DND-41 (cell line): ENCODE data around the gene COL15A1.

Experiments
- ATAC-seq: fragments of 200-7000 bp; cut with Tn5 transposase; 3 replicates; pipeline ENCODE4 v1.9.1; 2021; ENCODE audit warnings: low read depth; ENCODE audit not compliant: insufficient read depth
- DNase-seq: peaks from one replicate; pipeline ENCODE4 v3.0.0-alpha.2; 2020
- H2AFZ ChIP-seq: 2 replicates; pipeline ENCODE4 v1.6.0; 2012; ENCODE audit warnings: low read depth, low read length
- H3K27ac ChIP-seq: 2 replicates; pipeline ENCODE4 v1.5.1; 2012; ENCODE audit warnings: low read length, inconsistent platforms
- H3K27me3 ChIP-seq: fragments of 200-600 bp; sonication (generic); 2 replicates; pipeline ENCODE4 v1.6.0; 2012; ENCODE audit warnings: low read length, mild to moderate bottlenecking, inconsistent platforms; ENCODE audit not compliant: insufficient read depth, poor library complexity
- H3K36me3 ChIP-seq: 2 replicates; pipeline ENCODE4 v1.5.1; 2012; ENCODE audit warnings: low read length, inconsistent platforms; ENCODE audit not compliant: insufficient read depth
- H3K4me1 ChIP-seq: 2 replicates; pipeline ENCODE4 v1.5.1; 2012; ENCODE audit warnings: mild to moderate bottlenecking, low read length; ENCODE audit not compliant: insufficient read depth
- H3K4me2 ChIP-seq: 2 replicates; pipeline ENCODE4 v1.6.0; 2012; ENCODE audit warnings: mild to moderate bottlenecking, moderate library complexity, low read length, inconsistent platforms; ENCODE audit not compliant: insufficient read depth
- H3K4me3 ChIP-seq, 2 experiments: fragments of 200-600 bp in 1 of 2; shearing (Covaris generic) in 1 of 2; 2 replicates each; pipeline ENCODE4 v1.5.1; 2012 to 2016; ENCODE audit warnings: inconsistent platforms in 2 of 2, low read length in 2 of 2, mild to moderate bottlenecking in 2 of 2, low read depth in 1 of 2, moderate library complexity in 1 of 2
- H3K79me2 ChIP-seq: 2 replicates; pipeline ENCODE4 v1.6.0; 2012; ENCODE audit warnings: low read length, inconsistent platforms; ENCODE audit not compliant: insufficient read depth
- H3K9ac ChIP-seq: 2 replicates; pipeline ENCODE4 v1.6.0; 2012; ENCODE audit warnings: low read depth, mild to moderate bottlenecking, inconsistent platforms, low read length, moderate library complexity
- H3K9me3 ChIP-seq: 2 replicates; pipeline ENCODE4 v1.5.1; 2012; ENCODE audit warnings: low read length, moderate library complexity, mild to moderate bottlenecking, inconsistent platforms; ENCODE audit not compliant: insufficient read depth, severe bottlenecking
- H4K20me1 ChIP-seq: 2 replicates; pipeline ENCODE4 v1.6.0; 2012; ENCODE audit warnings: low read length; ENCODE audit not compliant: insufficient read depth
- CTCF ChIP-seq: IDR thresholded peaks from 2 replicates; pipeline ENCODE4 v1.5.1; 2012; ENCODE audit warnings: borderline replicate concordance, low read length, moderate library complexity, mild to moderate bottlenecking; ENCODE audit not compliant: poor library complexity, severe bottlenecking; ENCODE audit errors: extremely low read depth
- EZH2 ChIP-seq: IDR thresholded peaks from 3 replicates; pipeline ENCODE4 v1.6.1; 2012; ENCODE audit warnings: borderline replicate concordance, low read depth, mild to moderate bottlenecking, moderate library complexity, low read length, inconsistent platforms; ENCODE audit not compliant: severe bottlenecking

Gene COL15A1

DNA sequence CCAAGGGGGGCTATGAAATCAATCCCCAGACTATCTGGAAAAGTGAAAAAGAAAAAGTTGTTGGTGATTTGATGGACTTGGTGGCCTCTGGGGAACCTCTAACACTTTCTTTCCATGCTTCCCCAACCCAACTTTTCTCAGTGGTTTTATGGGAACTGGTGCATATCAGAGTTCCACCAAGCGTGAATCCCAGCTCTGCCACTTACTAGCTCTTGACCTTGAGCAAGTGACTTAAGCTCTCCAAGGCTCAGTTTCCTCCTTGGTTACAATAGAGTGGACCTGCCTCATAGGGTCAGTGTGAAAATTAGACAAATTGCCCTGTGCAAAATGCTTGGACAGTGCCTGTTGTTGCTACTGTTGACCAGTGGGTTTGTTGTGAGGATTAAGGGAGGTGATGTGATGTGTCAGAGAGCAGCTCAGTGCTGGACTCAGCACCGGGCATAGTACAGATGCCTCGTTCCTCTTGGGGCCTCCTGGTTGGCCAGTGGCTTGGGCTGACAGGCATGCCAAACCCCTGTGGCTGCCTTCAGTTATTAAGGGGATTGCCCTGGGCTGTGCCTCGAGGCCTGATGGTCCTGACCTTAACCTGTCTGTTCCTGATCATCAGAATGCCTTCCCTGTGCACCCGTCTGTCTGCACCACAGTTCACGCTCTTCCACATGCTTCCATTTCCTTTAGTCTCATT is 49.3 kb downstream of the COL15A1 start:
- no peaks in the 10 kb centered on the region for H3K9me3 ChIP-seq
- no peaks in the 10 kb centered on the region for H3K79me2 ChIP-seq
- H3K9ac ChIP-seq, result no peak overlapping the region
- H3K4me3 ChIP-seq, result no peak overlapping the region
- H3K4me2 ChIP-seq, result no peak overlapping the region
- TF ChIP-seq EZH2, result no peak
- no peak for TF ChIP-seq CTCF
- H3K27me3 ChIP-seq, result peaks cover 4% of the 10 kb centered on the region
- ATAC-seq (no peak), DNase-seq (no peak)
- no peak overlapping the region for H2AFZ ChIP-seq
- H3K4me1 ChIP-seq, result no peaks in the 10 kb centered on the region
- H4K20me1 ChIP-seq, result no peaks in the 10 kb centered on the region
- no peak overlapping the region for H3K27ac ChIP-seq
- no peaks in the 10 kb centered on the region for H3K36me3 ChIP-seq

DNA sequence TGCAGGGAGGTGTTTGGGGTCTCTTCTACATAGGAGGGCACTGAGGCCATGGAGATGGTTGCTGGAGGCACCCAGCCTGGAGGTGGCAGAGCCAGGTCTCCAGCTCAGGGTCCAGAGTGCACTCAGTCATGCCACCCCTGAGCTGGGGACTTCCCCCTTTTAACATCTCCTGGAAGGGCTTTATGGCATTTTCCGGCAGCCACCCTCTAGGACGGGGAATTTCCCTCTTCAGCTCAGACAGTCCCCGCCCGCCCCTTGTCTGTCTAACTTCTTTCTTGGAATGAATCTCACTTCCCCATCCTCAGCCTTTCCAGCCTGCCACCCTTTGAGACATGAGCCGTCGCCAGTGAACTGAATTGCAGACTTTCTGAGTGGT is 49.9 kb downstream of the COL15A1 start:
- Histone ChIP-seq H3K79me2 (no peaks in the 10 kb centered on the region), H3K9ac (no peak overlapping the region), H2AFZ (no peak overlapping the region), H3K36me3 (no peaks in the 10 kb centered on the region), H3K27ac (no peak overlapping the region), H3K27me3 (peaks cover 4% of the 10 kb centered on the region), H3K9me3 (no peaks in the 10 kb centered on the region), H3K4me1 (no peaks in the 10 kb centered on the region), H3K4me3 (no peak overlapping the region), H4K20me1 (no peaks in the 10 kb centered on the region), H3K4me2 (no peak overlapping the region)
- ATAC-seq, result no peak
- DNase-seq, result no peak
- TF ChIP-seq CTCF (no peak), EZH2 (no peak)

DNA sequence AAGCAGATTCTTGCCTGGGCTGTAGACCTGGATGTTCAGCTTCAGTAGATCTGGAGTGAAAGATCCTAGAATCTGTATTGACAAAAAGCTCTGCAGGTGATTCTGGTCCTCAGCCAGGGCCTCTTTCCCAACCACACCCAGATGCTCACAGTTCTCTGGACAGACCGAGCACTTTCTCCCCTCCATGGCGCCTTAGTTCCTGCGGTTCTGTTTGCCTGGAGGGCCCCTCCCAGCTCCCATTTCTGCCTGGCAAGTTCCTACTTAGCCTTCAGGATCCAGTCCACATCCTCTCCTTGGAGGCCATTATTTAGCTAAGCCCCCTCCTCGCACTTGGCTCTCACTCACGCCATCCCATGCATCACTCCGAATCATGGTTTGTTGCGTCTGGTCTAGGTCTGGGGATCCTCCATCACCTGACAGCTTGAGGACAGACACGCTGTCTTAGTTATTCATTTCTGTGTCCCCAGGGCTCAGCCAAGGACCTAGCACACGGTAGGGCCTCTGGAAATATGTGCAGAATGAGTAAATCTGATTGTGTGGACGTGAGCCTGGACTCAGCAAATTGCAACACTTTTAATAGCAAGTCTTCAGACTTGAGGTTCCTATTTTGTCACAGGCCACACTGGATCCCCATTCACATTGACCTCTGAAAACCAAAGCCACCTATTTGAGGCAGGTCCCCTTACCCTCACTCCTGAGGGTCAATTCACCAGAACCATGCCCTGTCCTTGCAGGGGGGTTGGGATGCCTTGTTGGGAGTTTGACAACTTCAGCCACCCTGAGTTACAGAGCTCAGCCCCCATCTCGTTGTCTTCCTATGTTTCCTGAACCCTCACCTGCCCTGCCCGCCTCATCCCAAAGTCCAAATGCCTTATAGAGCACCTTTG is 50.7 kb downstream of the COL15A1 start:
- no peaks in the 10 kb centered on the region for H3K79me2 ChIP-seq
- H3K4me2 ChIP-seq, result no peak overlapping the region
- H3K4me3 ChIP-seq, result no peak overlapping the region
- peaks cover 4% of the 10 kb centered on the region for H3K27me3 ChIP-seq
- TF ChIP-seq EZH2 (no peak), CTCF (no peak)
- DNase-seq, result no peak
- H3K4me1 ChIP-seq, result no peaks in the 10 kb centered on the region
- no peaks in the 10 kb centered on the region for H3K9me3 ChIP-seq
- no peaks in the 10 kb centered on the region for H3K36me3 ChIP-seq
- no peaks in the 10 kb centered on the region for H4K20me1 ChIP-seq
- no peak for ATAC-seq
- H3K27ac ChIP-seq, result no peak overlapping the region
- H3K9ac ChIP-seq, result no peak overlapping the region
- no peak overlapping the region for H2AFZ ChIP-seq
